GM12878 (cell line): ENCODE measurements around the gene PLCG2. TPM values are rescaled to one million over a fixed set of nuclear protein-coding genes. Genes with fewer than 3 reads are reported as not detected.

Source experiments
- CBFB ChIP-seq: IDR thresholded peaks from 2 replicates; pipeline ENCODE4 v1.6.1; 2016; ENCODE audit warnings: antibody characterized with exemption, low read depth
- CHD1 ChIP-seq: IDR thresholded peaks from 2 replicates; pipeline ENCODE4 v1.6.1; 2012; ENCODE audit warnings: low read depth, low read length, improper control_type of control experiment
- FOXM1 ChIP-seq: IDR thresholded peaks from 2 replicates; pipeline ENCODE4 v1.6.1; 2012; ENCODE audit warnings: low read depth, mild to moderate bottlenecking, inconsistent platforms, low read length, moderate library complexity
- GABPA ChIP-seq: IDR thresholded peaks from 2 replicates; pipeline ENCODE4 v1.6.1; 2014; ENCODE audit warnings: antibody characterized with exemption, low read depth, mild to moderate bottlenecking, inconsistent platforms
- NBN ChIP-seq: fragments of 450-650 bp; IDR thresholded peaks from 2 replicates; pipeline ENCODE4 v1.6.1; 2016
- NFXL1 ChIP-seq: fragments of 450-650 bp; IDR thresholded peaks from 2 replicates; pipeline ENCODE4 v1.6.1; 2017; ENCODE audit warnings: antibody characterized with exemption, mild to moderate bottlenecking, borderline replicate concordance
- NRF1 ChIP-seq: conservative IDR thresholded peaks from 2 replicates; pipeline ENCODE4 v1.6.1; 2011; ENCODE audit warnings: mild to moderate bottlenecking, low read depth, low read length, improper control_type of control experiment
- PAX8 ChIP-seq: fragments of 450-650 bp; IDR thresholded peaks from 2 replicates; pipeline ENCODE4 v1.6.1; 2017; ENCODE audit warnings: mild to moderate bottlenecking, moderate library complexity
- POLR2A ChIP-seq: IDR thresholded peaks from 2 replicates; pipeline ENCODE4 v1.6.1; 2011; ENCODE audit warnings: low read depth, mild to moderate bottlenecking, low read length
- RCOR1 ChIP-seq: conservative IDR thresholded peaks from 2 replicates; pipeline ENCODE4 v1.6.1; 2012; ENCODE audit warnings: low read depth, low read length, improper control_type of control experiment
- SIX5 ChIP-seq: IDR thresholded peaks from 2 replicates; pipeline ENCODE4 v1.6.1; 2011; ENCODE audit warnings: mild to moderate bottlenecking, low read depth, low read length, moderate library complexity; ENCODE audit not compliant: severe bottlenecking
- SUZ12 ChIP-seq: fragments of 200-600 bp; sonication (generic); IDR thresholded peaks from one replicate; pipeline ENCODE4 v1.6.1; 2018; ENCODE audit warnings: antibody characterized with exemption, mild to moderate bottlenecking; ENCODE audit not compliant: unreplicated experiment
- YY1 ChIP-seq: IDR thresholded peaks from 2 replicates; pipeline ENCODE4 v1.6.1; 2011; ENCODE audit warnings: low read depth, mild to moderate bottlenecking, low read length
- ZNF217 ChIP-seq: fragments of 450-650 bp; IDR thresholded peaks from 2 replicates; pipeline ENCODE4 v1.6.1; 2017; ENCODE audit warnings: antibody characterized with exemption, mild to moderate bottlenecking
- ZZZ3 ChIP-seq: IDR thresholded peaks from 2 replicates; pipeline ENCODE4 v1.6.1; 2011; ENCODE audit warnings: low read depth; ENCODE audit not compliant: control insufficient read depth, insufficient read length
- polyA plus RNA-seq, 11 experiments: library from polyadenylated mRNA; depleted of rRNA in 4 of 11; unstranded in 6 of 11; stranded (reverse) in 5 of 11; fragments of >200 nt; fragmentation: Nextera tagmentation in 4 of 11; fragmentation: Illumina TruSeq in 1 of 11; extraction: Ambion mirVana in 4 of 11; extraction: Trizol in 1 of 11; gene quantifications; 1 replicate in 1 of 11; 2 replicates in 10 of 11; pipeline versions ENCODE4 v1.2.1 to v1.2.3, GENCODE V29; 2011 to 2016; ENCODE audit warnings: inconsistent platforms in 2 of 11, missing spikeins in 2 of 11, low read depth in 1 of 11
- total RNA-seq, 4 experiments: library from RNA; depleted of rRNA in 3 of 4; stranded (reverse); fragments of >200 nt in 3 of 4; fragmentation: Illumina TruSeq in 1 of 4; extraction: Trizol in 1 of 4; gene quantifications; 2 replicates each; pipeline versions ENCODE4 v1.2.1 to v1.2.3, GENCODE V29; 2013 to 2021
- TF ChIP-seq, protein P1 (sequence below): IDR thresholded peaks from 2 replicates; pipeline ENCODE4 v1.6.1; 2012; ENCODE audit warnings: improper control_type of control experiment, low read depth, low read length; ENCODE audit not compliant: insufficient replicate concordance
- TF ChIP-seq, protein P2 (sequence below): IDR thresholded peaks from 2 replicates; pipeline ENCODE4 v1.6.1; 2012; ENCODE audit warnings: low read depth, low read length, improper control_type of control experiment
- TF ChIP-seq, protein P3 (sequence below): fragments of 450-650 bp; IDR thresholded peaks from 2 replicates; pipeline ENCODE4 v1.6.1; 2017; ENCODE audit warnings: mild to moderate bottlenecking, moderate library complexity
- TF ChIP-seq, protein P4 (sequence below): IDR thresholded peaks from 2 replicates; pipeline ENCODE4 v1.6.1; 2011; ENCODE audit warnings: low read depth, low read length, improper control_type of control experiment, borderline replicate concordance
- TF ChIP-seq, protein P5 (sequence below): fragments of 450-650 bp; IDR thresholded peaks from 2 replicates; pipeline ENCODE4 v1.6.1; 2017; ENCODE audit warnings: low read depth, mild to moderate bottlenecking, moderate library complexity

The PLCG2 gene
- total and polyA plus RNA-seq, 10 of the 15 experiments (the other 5 are each of a cell fraction or from before 2014, with no cell fraction given): 47.6 to 256 (median 149) TPM

DNA sequence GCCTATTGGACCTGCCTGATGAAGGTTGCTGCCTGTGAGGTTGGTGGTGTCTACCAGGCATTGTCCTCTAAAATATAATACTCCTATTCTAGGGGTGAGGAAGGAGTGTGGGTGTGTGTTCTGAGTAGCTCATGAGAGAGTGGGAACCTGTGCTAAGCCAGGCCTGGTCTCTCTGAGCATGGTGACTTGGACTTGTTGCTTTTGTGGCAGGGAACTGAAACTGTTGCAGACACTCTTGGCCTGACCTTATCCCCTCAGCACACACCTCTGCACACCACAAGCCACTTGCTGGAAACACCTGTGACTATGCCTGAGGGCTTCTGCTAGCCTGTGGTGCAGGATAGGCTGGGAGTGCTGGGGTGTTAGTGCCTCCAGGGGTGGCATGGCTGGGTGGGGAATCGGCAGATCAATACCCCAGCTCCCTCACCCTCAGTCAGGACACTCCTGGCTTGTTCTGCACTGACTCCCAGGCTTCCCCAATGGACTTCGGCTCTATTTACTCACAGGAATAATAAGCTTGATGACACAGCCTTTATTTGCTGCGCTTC, 29.9 kb downstream of the PLCG2 start (continued):
- TF ChIP-seq, protein P1, sequence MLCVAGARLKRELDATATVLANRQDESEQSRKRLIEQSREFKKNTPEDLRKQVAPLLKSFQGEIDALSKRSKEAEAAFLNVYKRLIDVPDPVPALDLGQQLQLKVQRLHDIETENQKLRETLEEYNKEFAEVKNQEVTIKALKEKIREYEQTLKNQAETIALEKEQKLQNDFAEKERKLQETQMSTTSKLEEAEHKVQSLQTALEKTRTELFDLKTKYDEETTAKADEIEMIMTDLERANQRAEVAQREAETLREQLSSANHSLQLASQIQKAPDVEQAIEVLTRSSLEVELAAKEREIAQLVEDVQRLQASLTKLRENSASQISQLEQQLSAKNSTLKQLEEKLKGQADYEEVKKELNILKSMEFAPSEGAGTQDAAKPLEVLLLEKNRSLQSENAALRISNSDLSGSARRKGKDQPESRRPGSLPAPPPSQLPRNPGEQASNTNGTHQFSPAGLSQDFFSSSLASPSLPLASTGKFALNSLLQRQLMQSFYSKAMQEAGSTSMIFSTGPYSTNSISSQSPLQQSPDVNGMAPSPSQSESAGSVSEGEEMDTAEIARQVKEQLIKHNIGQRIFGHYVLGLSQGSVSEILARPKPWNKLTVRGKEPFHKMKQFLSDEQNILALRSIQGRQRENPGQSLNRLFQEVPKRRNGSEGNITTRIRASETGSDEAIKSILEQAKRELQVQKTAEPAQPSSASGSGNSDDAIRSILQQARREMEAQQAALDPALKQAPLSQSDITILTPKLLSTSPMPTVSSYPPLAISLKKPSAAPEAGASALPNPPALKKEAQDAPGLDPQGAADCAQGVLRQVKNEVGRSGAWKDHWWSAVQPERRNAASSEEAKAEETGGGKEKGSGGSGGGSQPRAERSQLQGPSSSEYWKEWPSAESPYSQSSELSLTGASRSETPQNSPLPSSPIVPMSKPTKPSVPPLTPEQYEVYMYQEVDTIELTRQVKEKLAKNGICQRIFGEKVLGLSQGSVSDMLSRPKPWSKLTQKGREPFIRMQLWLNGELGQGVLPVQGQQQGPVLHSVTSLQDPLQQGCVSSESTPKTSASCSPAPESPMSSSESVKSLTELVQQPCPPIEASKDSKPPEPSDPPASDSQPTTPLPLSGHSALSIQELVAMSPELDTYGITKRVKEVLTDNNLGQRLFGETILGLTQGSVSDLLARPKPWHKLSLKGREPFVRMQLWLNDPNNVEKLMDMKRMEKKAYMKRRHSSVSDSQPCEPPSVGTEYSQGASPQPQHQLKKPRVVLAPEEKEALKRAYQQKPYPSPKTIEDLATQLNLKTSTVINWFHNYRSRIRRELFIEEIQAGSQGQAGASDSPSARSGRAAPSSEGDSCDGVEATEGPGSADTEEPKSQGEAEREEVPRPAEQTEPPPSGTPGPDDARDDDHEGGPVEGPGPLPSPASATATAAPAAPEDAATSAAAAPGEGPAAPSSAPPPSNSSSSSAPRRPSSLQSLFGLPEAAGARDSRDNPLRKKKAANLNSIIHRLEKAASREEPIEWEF: peak; percentile 78
- TF ChIP-seq ZZZ3: no peak
- no peak for TF ChIP-seq NRF1
- TF ChIP-seq PAX8: no peak
- TF ChIP-seq, protein P2, sequence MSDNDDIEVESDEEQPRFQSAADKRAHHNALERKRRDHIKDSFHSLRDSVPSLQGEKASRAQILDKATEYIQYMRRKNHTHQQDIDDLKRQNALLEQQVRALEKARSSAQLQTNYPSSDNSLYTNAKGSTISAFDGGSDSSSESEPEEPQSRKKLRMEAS: 0 out of 2 replicates have a peak, but pooled peaks have one; percentile 4
- TF ChIP-seq GABPA: no peak
- TF ChIP-seq FOXM1: no peak
- 0 out of 2 replicates have a peak, but pooled peaks have one; percentile 80 for TF ChIP-seq RCOR1
- no peak for TF ChIP-seq SUZ12
- TF ChIP-seq NFXL1: no peak
- peak; percentile 61 for TF ChIP-seq POLR2A
- TF ChIP-seq SIX5: peak; percentile 8
- TF ChIP-seq, protein P3, sequence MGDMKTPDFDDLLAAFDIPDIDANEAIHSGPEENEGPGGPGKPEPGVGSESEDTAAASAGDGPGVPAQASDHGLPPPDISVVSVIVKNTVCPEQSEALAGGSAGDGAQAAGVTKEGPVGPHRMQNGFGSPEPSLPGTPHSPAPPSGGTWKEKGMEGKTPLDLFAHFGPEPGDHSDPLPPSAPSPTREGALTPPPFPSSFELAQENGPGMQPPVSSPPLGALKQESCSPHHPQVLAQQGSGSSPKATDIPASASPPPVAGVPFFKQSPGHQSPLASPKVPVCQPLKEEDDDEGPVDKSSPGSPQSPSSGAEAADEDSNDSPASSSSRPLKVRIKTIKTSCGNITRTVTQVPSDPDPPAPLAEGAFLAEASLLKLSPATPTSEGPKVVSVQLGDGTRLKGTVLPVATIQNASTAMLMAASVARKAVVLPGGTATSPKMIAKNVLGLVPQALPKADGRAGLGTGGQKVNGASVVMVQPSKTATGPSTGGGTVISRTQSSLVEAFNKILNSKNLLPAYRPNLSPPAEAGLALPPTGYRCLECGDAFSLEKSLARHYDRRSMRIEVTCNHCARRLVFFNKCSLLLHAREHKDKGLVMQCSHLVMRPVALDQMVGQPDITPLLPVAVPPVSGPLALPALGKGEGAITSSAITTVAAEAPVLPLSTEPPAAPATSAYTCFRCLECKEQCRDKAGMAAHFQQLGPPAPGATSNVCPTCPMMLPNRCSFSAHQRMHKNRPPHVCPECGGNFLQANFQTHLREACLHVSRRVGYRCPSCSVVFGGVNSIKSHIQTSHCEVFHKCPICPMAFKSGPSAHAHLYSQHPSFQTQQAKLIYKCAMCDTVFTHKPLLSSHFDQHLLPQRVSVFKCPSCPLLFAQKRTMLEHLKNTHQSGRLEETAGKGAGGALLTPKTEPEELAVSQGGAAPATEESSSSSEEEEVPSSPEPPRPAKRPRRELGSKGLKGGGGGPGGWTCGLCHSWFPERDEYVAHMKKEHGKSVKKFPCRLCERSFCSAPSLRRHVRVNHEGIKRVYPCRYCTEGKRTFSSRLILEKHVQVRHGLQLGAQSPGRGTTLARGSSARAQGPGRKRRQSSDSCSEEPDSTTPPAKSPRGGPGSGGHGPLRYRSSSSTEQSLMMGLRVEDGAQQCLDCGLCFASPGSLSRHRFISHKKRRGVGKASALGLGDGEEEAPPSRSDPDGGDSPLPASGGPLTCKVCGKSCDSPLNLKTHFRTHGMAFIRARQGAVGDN: peak; percentile 81
- TF ChIP-seq YY1: peak; percentile 73; the same call in 1 of the 2 replicates
- TF ChIP-seq CHD1: no peak
- TF ChIP-seq, protein P4, sequence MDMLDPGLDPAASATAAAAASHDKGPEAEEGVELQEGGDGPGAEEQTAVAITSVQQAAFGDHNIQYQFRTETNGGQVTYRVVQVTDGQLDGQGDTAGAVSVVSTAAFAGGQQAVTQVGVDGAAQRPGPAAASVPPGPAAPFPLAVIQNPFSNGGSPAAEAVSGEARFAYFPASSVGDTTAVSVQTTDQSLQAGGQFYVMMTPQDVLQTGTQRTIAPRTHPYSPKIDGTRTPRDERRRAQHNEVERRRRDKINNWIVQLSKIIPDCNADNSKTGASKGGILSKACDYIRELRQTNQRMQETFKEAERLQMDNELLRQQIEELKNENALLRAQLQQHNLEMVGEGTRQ: no peak
- TF ChIP-seq ZNF217: no peak
- peak; percentile 97 for TF ChIP-seq NBN
- TF ChIP-seq, protein P5, sequence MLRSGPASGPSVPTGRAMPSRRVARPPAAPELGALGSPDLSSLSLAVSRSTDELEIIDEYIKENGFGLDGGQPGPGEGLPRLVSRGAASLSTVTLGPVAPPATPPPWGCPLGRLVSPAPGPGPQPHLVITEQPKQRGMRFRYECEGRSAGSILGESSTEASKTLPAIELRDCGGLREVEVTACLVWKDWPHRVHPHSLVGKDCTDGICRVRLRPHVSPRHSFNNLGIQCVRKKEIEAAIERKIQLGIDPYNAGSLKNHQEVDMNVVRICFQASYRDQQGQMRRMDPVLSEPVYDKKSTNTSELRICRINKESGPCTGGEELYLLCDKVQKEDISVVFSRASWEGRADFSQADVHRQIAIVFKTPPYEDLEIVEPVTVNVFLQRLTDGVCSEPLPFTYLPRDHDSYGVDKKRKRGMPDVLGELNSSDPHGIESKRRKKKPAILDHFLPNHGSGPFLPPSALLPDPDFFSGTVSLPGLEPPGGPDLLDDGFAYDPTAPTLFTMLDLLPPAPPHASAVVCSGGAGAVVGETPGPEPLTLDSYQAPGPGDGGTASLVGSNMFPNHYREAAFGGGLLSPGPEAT: peak; percentile 93
- peak; percentile 64; the same call in 1 of the 2 replicates for TF ChIP-seq CBFB
